Adrenal gland (tissue), 12 donors: ENCODE measurements around the gene VWF. TPM values are rescaled to one million over a fixed set of nuclear protein-coding genes. Genes with fewer than 3 reads are reported as not detected.

Experiments used
- DNase-seq, 7 donors: peaks; one replicate each; pipeline ENCODE4 v3.0.0-alpha.2; 2019 to 2020
- H3K27ac ChIP-seq, 5 donors: fragments of 200-600 bp; sonication (generic) in 4 of 5; 1 replicate in 3 of 5; 2 replicates in 2 of 5; pipeline versions ENCODE4 v1.5.1 to v1.8.0; 2016 to 2020; ENCODE audit warnings: mild to moderate bottlenecking in 1 of 5
- H3K27me3 ChIP-seq: fragments of 200-600 bp; 2 replicates; pipeline ENCODE4 v1.8.0; 2021
- H3K36me3 ChIP-seq, 2 donors: fragments of 200-600 bp; replicated peaks in 1 of 2; 1 replicate in 1 of 2; 2 replicates in 1 of 2; pipeline versions ENCODE4 v1.5.1 to v1.8.0; 2018 to 2022
- H3K4me1 ChIP-seq, 2 donors: fragments of 200-600 bp; replicated peaks in 1 of 2; 1 replicate in 1 of 2; 2 replicates in 1 of 2; pipeline versions ENCODE4 v1.5.1 to v1.8.0; 2018 to 2021
- H3K4me3 ChIP-seq, 4 donors: fragments of 200-600 bp; sonication (generic) in 3 of 4; one replicate each; pipeline ENCODE4 v1.5.1; 2016 to 2018
- H3K9me3 ChIP-seq, 3 donors: fragments of 200-600 bp; sonication (generic) in 1 of 3; replicated peaks in 1 of 3; 1 replicate in 2 of 3; 2 replicates in 1 of 3; pipeline versions ENCODE4 v1.5.1 to v1.8.0; 2016 to 2021
- CTCF ChIP-seq, 6 experiments: fragments of 450-650 bp in 4 of 6; fragments of 200-600 bp in 2 of 6; sonication (generic) in 1 of 6; IDR thresholded peaks; 1 replicate in 5 of 6; 2 replicates in 1 of 6; pipeline versions ENCODE4 v1.5.1 to v1.8.0; 2016 to 2021; ENCODE audit warnings: antibody characterized with exemption in 6 of 6, mild to moderate bottlenecking in 2 of 6, moderate library complexity in 1 of 6
- POLR2A ChIP-seq, 2 donors: fragments of 450-650 bp; IDR thresholded peaks; one replicate each; pipeline ENCODE4 v1.6.1; 2017; ENCODE audit warnings: antibody characterized with exemption in 2 of 2, mild to moderate bottlenecking in 2 of 2, moderate library complexity in 1 of 2
- WGBS, 4 donors: extraction: QIAGEN DNeasy Blood & Tissue Kit in 2 of 4; methylation state at CpG; one replicate each; pipeline versions ENCODE4 v1.1.5 to v1.1.7; 2013 to 2017; 5-methylcytosine and 5-hydroxymethylcytosine counted together
- intact Hi-C, 2 donors: fragments of 100-400 bp; cut with DNase I; formaldehyde crosslinking; loops; one replicate each; pipeline versions ENCODE4 v1.14.1 to v1.15.0; 2022 to 2023
- polyA plus RNA-seq, 3 donors: library from polyadenylated mRNA; stranded (reverse); fragments of 200-250 nt in 2 of 3; fragments of 350-450 nt in 1 of 3; fragmentation: Illumina TruSeq in 1 of 3; extraction: RNeasy Lipid Tissue Mini Kit (QIAGEN cat#74804) in 1 of 3; gene quantifications; one replicate each; pipeline ENCODE4 v1.2.3, GENCODE V29; 2013 to 2014
- total RNA-seq, 9 donors: library from RNA; depleted of rRNA in 4 of 9; stranded (reverse); fragments of >200 nt in 4 of 9; fragments of 120-200 nt in 1 of 9; fragmentation: NEBNext Ultra II Directional in 1 of 9; extraction: Animal tissue kit (Norgen Biotek cat#: 25700) in 1 of 9; gene quantifications; one replicate each; pipeline versions ENCODE4 v1.1.0 to v1.2.4, GENCODE V29; 2013 to 2023
- donor health status: healthy with polysubstance abuse.
- donor health status: Bipolar disorder and iron deficiency.
- donor health status: DM: yes; HTN: yes; CAD: no.
- donor health status: DM: no; HTN: no; CAD: no.
- donor health status: DM: no; HTN: no; CAD: no.
- donor health status: DM: yes; HTN: yes; CAD: no.

Gene VWF
- total and polyA plus RNA-seq, 12 donors: 2.0 to 60.1 (median 36.2) TPM

GRCh38 chr12:5952031-5952430, 172.4 kb downstream of the VWF start:
- H3K27me3 ChIP-seq: peaks cover 19% of the 10 kb centered on the region
- DNase-seq: no peak
- no peak overlapping the region for H3K4me3 ChIP-seq
- TF ChIP-seq POLR2A (IDR thresholded peaks at IDR 0.05) (no peak), CTCF (IDR thresholded peaks at IDR 0.05) (no peak)
- no peaks in the 10 kb centered on the region for H3K36me3 ChIP-seq
- intact Hi-C loops: no loop called here
- H3K9me3 ChIP-seq: no peaks in the 10 kb centered on the region
- no peaks in the 10 kb centered on the region for H3K4me1 ChIP-seq
- H3K27ac ChIP-seq: no peak overlapping the region
- WGBS, 4 donors: 70 to 82% (median 78%) methylated on average over 3 of the region's 3 CpGs

DNA sequence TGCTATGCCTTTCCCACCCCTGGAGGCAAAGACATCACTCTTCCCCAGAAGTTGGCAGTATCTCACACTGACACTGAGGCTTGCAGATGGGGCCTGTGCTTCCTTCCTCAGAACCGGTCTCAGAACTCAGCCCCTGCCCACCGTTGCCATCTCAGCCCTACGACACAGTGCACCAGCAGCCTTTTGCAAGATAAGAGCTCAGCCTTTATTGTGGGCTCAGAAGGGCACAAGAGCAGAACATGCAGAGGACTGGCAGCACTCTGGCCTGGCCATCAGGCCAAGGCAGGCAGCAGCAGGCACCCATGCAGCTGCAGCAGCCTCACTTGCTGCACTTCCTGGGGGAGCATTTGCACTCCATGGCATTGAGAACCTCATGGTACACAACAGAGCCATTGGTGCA, 175.8 kb downstream of the VWF start:
- Histone ChIP-seq H3K4me1 (peaks cover 0 to 8% of the 10 kb centered on the region in 2 donors), H3K27me3 (peaks cover 30% of the 10 kb centered on the region), H3K36me3 (no peaks in the 10 kb centered on the region), H3K4me3 (no peak overlapping the region), H3K27ac (no peak overlapping the region), H3K9me3 (no peaks in the 10 kb centered on the region)
- intact Hi-C loops: no loop called here
- TF ChIP-seq POLR2A (IDR thresholded peaks at IDR 0.05): no peak
- no peak for TF ChIP-seq CTCF (IDR thresholded peaks at IDR 0.05)
- WGBS, 4 donors: 45 to 69% (median 58%) methylated on average over 3 of the region's 3 CpGs
- DNase-seq: no peak

- Histone ChIP-seq H3K4me3 (no peak overlapping the region), H3K4me1 (peaks cover 0 to 8% of the 10 kb centered on the region in 2 donors), H3K36me3 (no peaks in the 10 kb centered on the region), H3K27me3 (peaks cover 29% of the 10 kb centered on the region), H3K9me3 (no peaks in the 10 kb centered on the region), H3K27ac (no peak overlapping the region)
- TF ChIP-seq CTCF (IDR thresholded peaks at IDR 0.05): no peak
- TF ChIP-seq POLR2A (IDR thresholded peaks at IDR 0.05): no peak
- DNase-seq: no peak
- intact Hi-C loops: no loop called here
- WGBS, 4 donors: 64 to 80% (median 65%) methylated on average over 1 of the region's 1 CpG
Measured at GRCh38 chr12:5947006-5947405, 177.5 kb downstream of the VWF start.

DNA sequence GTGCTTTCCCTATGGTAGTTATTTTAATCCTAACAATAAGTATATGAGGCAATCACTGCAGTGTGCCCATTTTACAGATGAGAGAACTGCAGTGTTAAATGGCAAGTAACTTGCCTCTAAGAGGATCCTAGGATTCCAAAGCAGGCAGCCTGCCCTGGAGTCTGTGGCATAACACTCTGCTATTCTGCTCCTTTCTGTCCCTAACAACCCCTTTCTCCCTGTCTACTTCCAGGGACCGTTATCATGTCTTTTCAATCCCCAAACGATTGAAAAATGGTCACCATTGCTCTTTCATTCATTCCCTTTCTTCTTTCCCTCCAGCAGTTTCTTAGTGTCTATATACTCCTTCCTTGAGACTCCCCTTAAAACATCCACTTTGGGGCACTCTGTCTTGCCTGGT, 178.1 kb downstream of the VWF start:
- Histone ChIP-seq H3K27ac (no peak overlapping the region), H3K4me1 (peaks cover 0 to 8% of the 10 kb centered on the region in 2 donors), H3K27me3 (peaks cover 29% of the 10 kb centered on the region), H3K9me3 (no peaks in the 10 kb centered on the region), H3K36me3 (no peaks in the 10 kb centered on the region), H3K4me3 (no peak overlapping the region)
- 68 to 72% (median 69%) methylated on average over 2 of the region's 2 CpGs for WGBS, 4 donors
- intact Hi-C loops: no loop called here
- DNase-seq: no peak
- no peak for TF ChIP-seq CTCF (IDR thresholded peaks at IDR 0.05)
